Measurements from ENCODE around the gene RPRD1B.

RPRD1B gene

DNA sequence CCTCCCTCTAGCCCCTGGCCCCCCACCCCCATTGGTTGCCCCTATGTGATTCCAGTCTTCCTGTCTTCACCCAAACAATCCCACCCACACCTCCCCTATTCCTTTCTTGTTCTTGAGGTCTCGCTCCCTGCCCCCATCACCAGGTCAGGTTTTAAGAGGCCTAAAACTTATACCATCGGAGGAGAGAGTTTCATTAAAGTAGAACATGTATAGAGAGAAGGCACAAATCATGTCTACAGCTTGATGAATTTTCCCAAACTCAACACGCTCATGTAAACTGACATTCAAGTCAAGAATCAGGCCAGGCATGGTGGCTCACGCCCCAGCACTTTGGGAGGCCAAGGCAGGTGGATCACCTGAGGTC lies 87.1 kb downstream of the RPRD1B start:
- Histone ChIP-seq H3K4me3 (ENCODE audit: insufficient read depth, low read depth, low read length) (no peak overlapping the region), H3K27me3 (ENCODE audit: control insufficient read depth, insufficient read depth, low read length, poor library complexity, severe bottlenecking) (no peaks in the 10 kb centered on the region), H3K36me3 (ENCODE audit: control insufficient read depth, insufficient read depth, low read length) (no peaks in the 10 kb centered on the region), H3K4me1 (ENCODE audit: control insufficient read depth, insufficient read depth, low read length) (no peaks in the 10 kb centered on the region), H3K27ac (ENCODE audit: insufficient read depth, low read depth, low read length, poor library complexity, severe bottlenecking) (no peak overlapping the region), H3K9me3 (ENCODE audit: control insufficient read depth, low read length) (no peaks in the 10 kb centered on the region)
- WGBS, 2 experiments = 85 to 95% methylated on average over 3 to 4 of the region's 4 CpGs

GRCh38 chr20:38121741-38122140 lies 88.2 kb downstream of the RPRD1B start:
- Histone ChIP-seq H3K27me3 (ENCODE audit: control insufficient read depth, insufficient read depth, low read length, poor library complexity, severe bottlenecking) (no peaks in the 10 kb centered on the region), H3K9me3 (ENCODE audit: control insufficient read depth, low read length) (no peaks in the 10 kb centered on the region), H3K36me3 (ENCODE audit: control insufficient read depth, insufficient read depth, low read length) (no peaks in the 10 kb centered on the region), H3K27ac (ENCODE audit: insufficient read depth, low read depth, low read length, poor library complexity, severe bottlenecking) (no peak overlapping the region), H3K4me3 (ENCODE audit: insufficient read depth, low read depth, low read length) (no peak overlapping the region), H3K4me1 (ENCODE audit: control insufficient read depth, insufficient read depth, low read length) (no peaks in the 10 kb centered on the region)
- 94% methylated on average over 4 of the region's 4 CpGs for WGBS, 2 experiments

- H3K4me3 ChIP-seq (ENCODE audit: insufficient read depth, low read depth, low read length) = no peak overlapping the region
- H3K36me3 ChIP-seq (ENCODE audit: control insufficient read depth, insufficient read depth, low read length) = no peaks in the 10 kb centered on the region
- H3K27me3 ChIP-seq (ENCODE audit: control insufficient read depth, insufficient read depth, low read length, poor library complexity, severe bottlenecking) = no peaks in the 10 kb centered on the region
- no peak overlapping the region for H3K27ac ChIP-seq (ENCODE audit: insufficient read depth, low read depth, low read length, poor library complexity, severe bottlenecking)
- no peaks in the 10 kb centered on the region for H3K4me1 ChIP-seq (ENCODE audit: control insufficient read depth, insufficient read depth, low read length)
- H3K9me3 ChIP-seq (ENCODE audit: control insufficient read depth, low read length) = no peaks in the 10 kb centered on the region
- 76 to 83% methylated on average over 4 of the region's 4 CpGs for WGBS, 2 experiments
Observed at GRCh38 chr20:38123021-38123587, 89.6 kb downstream of the RPRD1B start.

DNA sequence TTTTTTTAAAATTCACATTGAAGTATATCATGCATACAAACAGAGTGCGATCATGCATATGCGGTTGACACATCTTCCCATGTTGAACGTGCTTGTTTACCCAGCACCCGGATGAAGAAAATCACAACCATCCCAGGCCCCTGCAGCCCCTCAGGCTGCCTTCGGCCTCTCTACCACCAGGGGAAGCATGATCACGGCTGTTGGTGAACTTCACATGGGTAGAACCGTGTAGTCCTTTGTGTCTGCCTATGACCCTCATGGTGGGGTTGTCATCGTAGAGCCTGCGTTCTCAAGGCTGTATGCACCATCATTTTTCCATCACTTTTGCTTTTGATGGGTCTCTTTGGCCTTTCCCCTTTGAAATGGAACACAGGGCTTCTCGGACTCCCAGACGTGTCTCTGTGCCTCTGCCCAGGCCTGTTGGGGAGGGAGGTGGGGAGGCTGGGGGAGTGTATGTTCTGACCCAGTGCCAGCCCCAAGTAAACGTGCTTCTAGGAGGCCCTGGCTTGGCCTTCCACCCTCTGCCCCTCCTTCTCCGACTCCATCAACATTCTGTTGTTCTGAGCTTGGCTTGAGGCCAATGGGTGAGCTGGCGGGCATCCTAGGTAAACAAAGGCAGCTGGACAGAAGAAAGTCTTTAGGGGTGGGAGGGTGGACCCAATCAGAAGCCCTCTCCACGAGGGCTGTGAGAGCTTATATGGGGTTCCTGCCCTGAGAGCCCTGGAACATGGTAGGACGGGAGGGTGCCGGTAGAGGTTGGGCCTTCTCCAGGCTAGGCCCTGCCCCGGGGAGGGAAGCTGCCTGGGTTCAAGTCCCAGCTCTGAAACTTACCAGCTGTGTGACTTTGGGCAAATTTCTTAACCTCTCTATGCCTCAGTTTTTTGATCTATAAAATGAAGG lies 91.9 kb downstream of the RPRD1B start:
- 92% methylated on average over 18 of the region's 18 CpGs for WGBS, 2 experiments
- Histone ChIP-seq H3K27ac (ENCODE audit: insufficient read depth, low read depth, low read length, poor library complexity, severe bottlenecking) (no peak overlapping the region), H3K36me3 (ENCODE audit: control insufficient read depth, insufficient read depth, low read length) (no peaks in the 10 kb centered on the region), H3K4me3 (ENCODE audit: insufficient read depth, low read depth, low read length) (no peak overlapping the region), H3K27me3 (ENCODE audit: control insufficient read depth, insufficient read depth, low read length, poor library complexity, severe bottlenecking) (no peaks in the 10 kb centered on the region), H3K4me1 (ENCODE audit: control insufficient read depth, insufficient read depth, low read length) (no peaks in the 10 kb centered on the region), H3K9me3 (ENCODE audit: control insufficient read depth, low read length) (no peaks in the 10 kb centered on the region)

GRCh38 chr20:38126146-38126921 lies 92.8 kb downstream of the RPRD1B start:
- Histone ChIP-seq H3K27ac (ENCODE audit: insufficient read depth, low read depth, low read length, poor library complexity, severe bottlenecking) (no peak overlapping the region), H3K4me1 (ENCODE audit: control insufficient read depth, insufficient read depth, low read length) (no peaks in the 10 kb centered on the region), H3K9me3 (ENCODE audit: control insufficient read depth, low read length) (no peaks in the 10 kb centered on the region), H3K27me3 (ENCODE audit: control insufficient read depth, insufficient read depth, low read length, poor library complexity, severe bottlenecking) (no peaks in the 10 kb centered on the region), H3K36me3 (ENCODE audit: control insufficient read depth, insufficient read depth, low read length) (no peaks in the 10 kb centered on the region), H3K4me3 (ENCODE audit: insufficient read depth, low read depth, low read length) (no peak overlapping the region)
- WGBS, 2 experiments = 89 to 90% methylated on average over 7 of the region's 7 CpGs

GRCh38 chr20:38126932-38127621 lies 93.5 kb downstream of the RPRD1B start:
- Histone ChIP-seq H3K27me3 (ENCODE audit: control insufficient read depth, insufficient read depth, low read length, poor library complexity, severe bottlenecking) (no peaks in the 10 kb centered on the region), H3K36me3 (ENCODE audit: control insufficient read depth, insufficient read depth, low read length) (no peaks in the 10 kb centered on the region), H3K4me1 (ENCODE audit: control insufficient read depth, insufficient read depth, low read length) (no peaks in the 10 kb centered on the region), H3K9me3 (ENCODE audit: control insufficient read depth, low read length) (no peaks in the 10 kb centered on the region), H3K4me3 (ENCODE audit: insufficient read depth, low read depth, low read length) (no peak overlapping the region), H3K27ac (ENCODE audit: insufficient read depth, low read depth, low read length, poor library complexity, severe bottlenecking) (no peak overlapping the region)
- WGBS, 2 experiments = 93 to 94% methylated on average over 11 to 12 of the region's 12 CpGs

DNA sequence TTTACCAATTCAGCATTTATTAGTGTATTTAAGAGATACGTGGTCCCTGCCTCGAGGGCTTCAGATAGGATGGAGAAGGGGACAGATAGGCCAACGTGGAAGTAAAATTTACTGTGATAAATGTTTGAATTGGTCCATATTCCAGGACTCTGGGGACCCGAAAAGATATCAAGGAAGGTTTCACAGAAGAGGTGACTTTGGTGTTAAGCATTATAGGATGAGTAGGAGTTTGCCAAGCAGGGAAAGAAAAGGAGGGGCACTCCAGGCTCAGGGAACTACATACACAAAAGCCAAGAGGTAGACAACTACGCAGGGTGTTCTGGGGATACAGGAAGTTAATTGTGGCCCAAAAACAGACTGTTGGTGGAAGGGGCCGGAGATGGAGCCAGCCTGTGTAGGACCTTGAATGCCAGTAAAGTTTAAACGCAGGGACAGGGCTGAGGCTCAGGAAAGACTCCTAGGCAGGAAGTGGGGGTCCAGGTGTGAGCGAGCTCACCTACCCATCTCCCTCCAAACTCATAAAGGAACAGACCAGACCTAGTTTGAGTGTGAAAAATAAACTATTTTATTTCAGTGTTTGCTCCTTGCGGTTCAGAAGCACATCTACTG lies 94.5 kb downstream of the RPRD1B start:
- H3K36me3 ChIP-seq (ENCODE audit: control insufficient read depth, insufficient read depth, low read length) = no peaks in the 10 kb centered on the region
- 90 to 95% methylated on average over 8 of the region's 9 CpGs for WGBS, 2 experiments
- no peak overlapping the region for H3K4me3 ChIP-seq (ENCODE audit: insufficient read depth, low read depth, low read length)
- H3K4me1 ChIP-seq (ENCODE audit: control insufficient read depth, insufficient read depth, low read length) = no peaks in the 10 kb centered on the region
- no peaks in the 10 kb centered on the region for H3K27me3 ChIP-seq (ENCODE audit: control insufficient read depth, insufficient read depth, low read length, poor library complexity, severe bottlenecking)
- no peaks in the 10 kb centered on the region for H3K9me3 ChIP-seq (ENCODE audit: control insufficient read depth, low read length)
- no peak overlapping the region for H3K27ac ChIP-seq (ENCODE audit: insufficient read depth, low read depth, low read length, poor library complexity, severe bottlenecking)

DNA sequence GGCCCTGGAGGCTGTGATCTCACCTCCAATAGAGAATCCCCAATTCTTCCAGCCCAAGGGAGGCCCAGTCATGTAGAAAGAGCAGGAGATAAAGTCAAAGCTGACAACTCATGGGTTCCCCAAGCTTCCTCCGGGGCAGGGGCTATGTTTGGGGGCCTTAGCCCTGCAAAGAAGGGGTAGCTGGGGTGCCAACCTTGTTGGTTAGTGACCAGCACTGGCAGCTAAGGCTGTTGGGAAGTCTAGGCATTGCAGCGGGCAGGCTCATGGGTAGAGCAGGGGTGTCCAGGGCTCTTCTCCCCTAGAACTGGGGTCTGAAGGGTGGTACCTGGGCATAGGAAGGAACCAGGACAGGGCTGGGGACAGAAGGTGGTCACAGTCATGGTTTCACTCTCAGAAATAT lies 95.1 kb downstream of the RPRD1B start:
- Histone ChIP-seq H3K9me3 (ENCODE audit: control insufficient read depth, low read length) (no peaks in the 10 kb centered on the region), H3K36me3 (ENCODE audit: control insufficient read depth, insufficient read depth, low read length) (no peaks in the 10 kb centered on the region), H3K4me1 (ENCODE audit: control insufficient read depth, insufficient read depth, low read length) (no peaks in the 10 kb centered on the region), H3K27me3 (ENCODE audit: control insufficient read depth, insufficient read depth, low read length, poor library complexity, severe bottlenecking) (no peaks in the 10 kb centered on the region), H3K27ac (ENCODE audit: insufficient read depth, low read depth, low read length, poor library complexity, severe bottlenecking) (no peak overlapping the region), H3K4me3 (ENCODE audit: insufficient read depth, low read depth, low read length) (no peak overlapping the region)
- WGBS, 2 experiments = 88 to 90% methylated on average over 2 of the region's 2 CpGs

DNA sequence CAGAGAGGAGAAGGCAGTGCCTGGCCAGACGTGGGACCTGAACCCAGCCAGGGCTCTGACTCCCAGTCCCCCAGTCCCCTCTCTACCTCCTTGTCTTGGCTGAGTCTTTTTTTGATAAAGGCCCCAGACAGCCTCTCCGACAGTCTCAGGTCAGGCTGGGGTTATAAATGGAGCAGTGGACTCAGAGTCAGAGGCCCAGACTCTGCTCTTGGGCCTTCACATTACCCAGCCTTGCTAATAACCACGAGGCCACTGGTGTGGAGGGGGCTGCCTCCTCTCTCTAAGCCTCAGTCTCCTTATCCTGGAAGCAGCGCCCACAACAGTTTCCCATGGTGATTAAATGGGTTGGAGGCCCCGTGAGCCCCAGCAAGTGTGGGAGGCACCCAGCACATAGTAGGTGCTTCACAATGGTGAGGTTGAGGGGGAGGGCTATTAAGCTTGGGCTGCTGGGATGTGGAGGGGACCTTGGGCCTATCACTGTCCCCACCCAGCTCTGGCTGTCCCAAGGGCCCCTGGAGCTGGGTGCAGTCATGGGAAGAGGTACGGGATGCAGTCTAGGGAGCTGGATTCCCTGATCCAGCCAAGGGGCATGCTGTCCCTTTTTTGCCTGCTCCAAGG lies 95.8 kb downstream of the RPRD1B start:
- no peak overlapping the region for H3K4me3 ChIP-seq (ENCODE audit: insufficient read depth, low read depth, low read length)
- H3K27me3 ChIP-seq (ENCODE audit: control insufficient read depth, insufficient read depth, low read length, poor library complexity, severe bottlenecking) = no peaks in the 10 kb centered on the region
- H3K9me3 ChIP-seq (ENCODE audit: control insufficient read depth, low read length) = no peaks in the 10 kb centered on the region
- WGBS, 2 experiments = 88 to 92% methylated on average over 6 of the region's 6 CpGs
- H3K36me3 ChIP-seq (ENCODE audit: control insufficient read depth, insufficient read depth, low read length) = no peaks in the 10 kb centered on the region
- H3K4me1 ChIP-seq (ENCODE audit: control insufficient read depth, insufficient read depth, low read length) = no peaks in the 10 kb centered on the region
- no peak overlapping the region for H3K27ac ChIP-seq (ENCODE audit: insufficient read depth, low read depth, low read length, poor library complexity, severe bottlenecking)
